Brain microvascular endothelial cell (primary cell): ENCODE measurements around the gene ATP1A1.

ENCODE experiments used
- DNase-seq: peaks from one replicate; pipeline ENCODE4 v3.0.0-alpha.2; 2020
- H3K27ac ChIP-seq: fragments of 250-450 bp; sonication (Bioruptor Pico); 2 replicates; pipeline ENCODE4 v1.5.1; 2020; ENCODE audit warnings: mild to moderate bottlenecking, moderate library complexity
- H3K27me3 ChIP-seq: fragments of 250-450 bp; sonication (Bioruptor Pico); replicated peaks from 2 replicates; pipeline ENCODE4 v1.5.1; 2020; ENCODE audit warnings: mild to moderate bottlenecking
- H3K36me3 ChIP-seq: fragments of 250-450 bp; sonication (Bioruptor Pico); replicated peaks from 2 replicates; pipeline ENCODE4 v1.5.1; 2020; ENCODE audit warnings: mild to moderate bottlenecking
- H3K4me3 ChIP-seq: 2 replicates; pipeline ENCODE4 v1.5.1; 2011; ENCODE audit warnings: low read depth, mild to moderate bottlenecking, control low read depth, low read length, moderate library complexity
- CTCF ChIP-seq: IDR thresholded peaks from 2 replicates; pipeline ENCODE4 v1.5.1; 2011; ENCODE audit warnings: low read depth, mild to moderate bottlenecking, moderate library complexity, low read length, control low read depth, inconsistent platforms; ENCODE audit errors: missing control alignments
- in situ Hi-C: cut with HindIII; loops from 2 replicates; pipeline ENCODE4 v1.10.0; 2017; ENCODE audit warnings: low sequenced_read_pairs, low pct_ligation_motif_present

Gene ATP1A1

GRCh38 chr1:116328671-116329070, 44.4 kb upstream of the ATP1A1 start:
- H3K36me3 ChIP-seq = no peaks in the 10 kb centered on the region
- TF ChIP-seq CTCF = no peak
- H3K4me3 ChIP-seq = no peak overlapping the region
- in situ Hi-C loops = no loop called here
- DNase-seq = no peak
- no peaks in the 10 kb centered on the region for H3K27me3 ChIP-seq
- H3K27ac ChIP-seq = no peak overlapping the region

- DNase-seq = no peak
- Histone ChIP-seq H3K27me3 (no peaks in the 10 kb centered on the region), H3K27ac (no peak overlapping the region), H3K36me3 (no peaks in the 10 kb centered on the region), H3K4me3 (no peak overlapping the region)
- in situ Hi-C loops = no loop called here
- no peak for TF ChIP-seq CTCF
Observed at GRCh38 chr1:116329524-116330341, 43.3 kb upstream of the ATP1A1 start.

- TF ChIP-seq CTCF = no peak
- Histone ChIP-seq H3K4me3 (no peak overlapping the region), H3K27me3 (no peaks in the 10 kb centered on the region), H3K36me3 (no peaks in the 10 kb centered on the region), H3K27ac (no peak overlapping the region)
- peak; percentile 3 for DNase-seq
- in situ Hi-C loops = no loop called here
Observed at GRCh38 chr1:116330342-116330652, 42.7 kb upstream of the ATP1A1 start.

GRCh38 chr1:116330846-116331245, 42.2 kb upstream of the ATP1A1 start:
- no peaks in the 10 kb centered on the region for H3K36me3 ChIP-seq
- no peak for TF ChIP-seq CTCF
- H3K27me3 ChIP-seq = no peaks in the 10 kb centered on the region
- in situ Hi-C loops = no loop called here
- no peak for DNase-seq
- no peak overlapping the region for H3K4me3 ChIP-seq
- no peak overlapping the region for H3K27ac ChIP-seq

- in situ Hi-C loops = no loop called here
- DNase-seq = no peak
- TF ChIP-seq CTCF = no peak
Observed at GRCh38 chr1:116331523-116331922, 41.5 kb upstream of the ATP1A1 start.

GRCh38 chr1:116332451-116332850, 40.6 kb upstream of the ATP1A1 start:
- DNase-seq = no peak
- Histone ChIP-seq H3K27me3 (no peaks in the 10 kb centered on the region), H3K4me3 (no peak overlapping the region), H3K27ac (no peak overlapping the region), H3K36me3 (no peaks in the 10 kb centered on the region)
- in situ Hi-C loops = no loop called here
- no peak for TF ChIP-seq CTCF

More at GRCh38 chr1:116331523-116331922, 41.5 kb upstream of the ATP1A1 start:
- Histone ChIP-seq H3K27ac (no peak overlapping the region), H3K4me3 (no peak overlapping the region), H3K27me3 (no peaks in the 10 kb centered on the region), H3K36me3 (no peaks in the 10 kb centered on the region)
